Measurements from ENCODE around the gene RNF213. TPM values are rescaled to one million over a fixed set of nuclear protein-coding genes. Genes with fewer than 3 reads are reported as not detected.

Gene RNF213
- total RNA-seq, 1 donor from 2014 or later, result 29.6 TPM

DNA sequence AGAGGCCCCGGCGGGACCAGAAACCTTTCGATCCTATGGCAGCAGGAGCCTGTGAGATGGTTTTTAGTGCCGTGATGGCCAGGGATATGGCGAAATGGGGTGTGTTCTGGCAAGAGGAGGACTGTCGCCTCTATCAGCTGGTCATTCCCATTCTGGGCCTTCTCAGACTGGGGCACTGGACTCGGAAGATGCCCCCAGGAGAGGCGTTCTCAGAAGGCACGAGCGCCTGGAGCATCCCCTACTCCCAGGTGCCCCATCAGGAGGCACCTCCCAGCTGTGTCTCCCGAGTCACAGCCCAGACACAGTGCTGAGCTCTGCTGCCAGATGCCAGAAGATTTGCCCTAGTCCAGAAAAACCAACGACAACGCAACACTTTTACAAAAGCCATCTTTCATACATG is 99.7 kb downstream of the RNF213 start:
- Mint-ChIP-seq H3K9me3 (no peaks in the 10 kb centered on the region), H3K36me3 (ENCODE audit: low read depth) (peaks cover 27% of the 10 kb centered on the region), H3K4me3 (no peak overlapping the region), H3K27me3 (ENCODE audit: low read depth) (no peaks in the 10 kb centered on the region), H3K4me1 (no peaks in the 10 kb centered on the region), H3K27ac (ENCODE audit: unreplicated experiment) (no peak overlapping the region)
- TF ChIP-seq, protein P1, sequence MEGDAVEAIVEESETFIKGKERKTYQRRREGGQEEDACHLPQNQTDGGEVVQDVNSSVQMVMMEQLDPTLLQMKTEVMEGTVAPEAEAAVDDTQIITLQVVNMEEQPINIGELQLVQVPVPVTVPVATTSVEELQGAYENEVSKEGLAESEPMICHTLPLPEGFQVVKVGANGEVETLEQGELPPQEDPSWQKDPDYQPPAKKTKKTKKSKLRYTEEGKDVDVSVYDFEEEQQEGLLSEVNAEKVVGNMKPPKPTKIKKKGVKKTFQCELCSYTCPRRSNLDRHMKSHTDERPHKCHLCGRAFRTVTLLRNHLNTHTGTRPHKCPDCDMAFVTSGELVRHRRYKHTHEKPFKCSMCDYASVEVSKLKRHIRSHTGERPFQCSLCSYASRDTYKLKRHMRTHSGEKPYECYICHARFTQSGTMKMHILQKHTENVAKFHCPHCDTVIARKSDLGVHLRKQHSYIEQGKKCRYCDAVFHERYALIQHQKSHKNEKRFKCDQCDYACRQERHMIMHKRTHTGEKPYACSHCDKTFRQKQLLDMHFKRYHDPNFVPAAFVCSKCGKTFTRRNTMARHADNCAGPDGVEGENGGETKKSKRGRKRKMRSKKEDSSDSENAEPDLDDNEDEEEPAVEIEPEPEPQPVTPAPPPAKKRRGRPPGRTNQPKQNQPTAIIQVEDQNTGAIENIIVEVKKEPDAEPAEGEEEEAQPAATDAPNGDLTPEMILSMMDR (conservative IDR thresholded peaks at IDR 0.05), result no peak
- no peak for DNase-seq (ENCODE audit: low read depth, low spot score)

DNA sequence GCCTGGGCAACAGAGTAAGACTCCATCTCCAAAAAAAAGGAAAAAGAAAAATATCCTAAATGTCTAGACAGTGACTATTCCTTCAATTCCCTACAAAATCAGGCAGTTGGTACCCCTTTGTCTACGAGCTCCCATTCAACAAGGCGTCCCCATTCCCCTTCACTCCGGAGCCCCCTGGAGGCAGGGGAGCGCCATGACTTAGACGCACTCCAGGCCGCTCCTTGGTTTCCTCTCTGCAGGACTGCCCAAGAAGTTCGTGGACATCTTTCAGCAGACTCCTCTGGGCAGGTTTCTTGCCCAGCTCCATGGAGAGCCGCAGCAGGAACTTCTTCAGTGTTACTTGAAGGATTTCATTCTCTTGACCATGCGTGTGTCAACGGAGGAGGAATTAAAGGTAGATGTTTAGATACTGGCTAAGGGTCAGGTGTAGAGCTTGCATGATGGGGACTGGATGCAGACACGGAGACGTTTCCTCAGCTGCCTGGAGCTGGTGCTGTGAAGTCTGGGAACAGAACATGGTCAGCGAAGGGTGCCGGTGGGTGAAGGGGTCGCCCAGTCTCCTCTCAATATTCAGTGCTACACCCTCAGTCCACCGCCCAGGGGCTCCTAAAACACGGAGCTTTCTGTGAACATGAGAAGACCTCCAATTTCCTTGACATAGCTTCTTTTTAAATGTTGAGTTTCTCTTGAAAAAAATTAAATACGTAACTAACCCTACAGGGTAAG is 101.0 kb downstream of the RNF213 start:
- TF ChIP-seq, protein P1 (conservative IDR thresholded peaks at IDR 0.05), result peak; percentile 55
- Mint-ChIP-seq H3K4me3 (no peak overlapping the region), H3K27me3 (ENCODE audit: low read depth) (no peaks in the 10 kb centered on the region), H3K36me3 (ENCODE audit: low read depth) (peaks cover 27% of the 10 kb centered on the region), H3K4me1 (no peaks in the 10 kb centered on the region), H3K27ac (ENCODE audit: unreplicated experiment) (no peak overlapping the region), H3K9me3 (no peaks in the 10 kb centered on the region)
- DNase-seq (ENCODE audit: low read depth, low spot score), result peak; percentile 14

DNA sequence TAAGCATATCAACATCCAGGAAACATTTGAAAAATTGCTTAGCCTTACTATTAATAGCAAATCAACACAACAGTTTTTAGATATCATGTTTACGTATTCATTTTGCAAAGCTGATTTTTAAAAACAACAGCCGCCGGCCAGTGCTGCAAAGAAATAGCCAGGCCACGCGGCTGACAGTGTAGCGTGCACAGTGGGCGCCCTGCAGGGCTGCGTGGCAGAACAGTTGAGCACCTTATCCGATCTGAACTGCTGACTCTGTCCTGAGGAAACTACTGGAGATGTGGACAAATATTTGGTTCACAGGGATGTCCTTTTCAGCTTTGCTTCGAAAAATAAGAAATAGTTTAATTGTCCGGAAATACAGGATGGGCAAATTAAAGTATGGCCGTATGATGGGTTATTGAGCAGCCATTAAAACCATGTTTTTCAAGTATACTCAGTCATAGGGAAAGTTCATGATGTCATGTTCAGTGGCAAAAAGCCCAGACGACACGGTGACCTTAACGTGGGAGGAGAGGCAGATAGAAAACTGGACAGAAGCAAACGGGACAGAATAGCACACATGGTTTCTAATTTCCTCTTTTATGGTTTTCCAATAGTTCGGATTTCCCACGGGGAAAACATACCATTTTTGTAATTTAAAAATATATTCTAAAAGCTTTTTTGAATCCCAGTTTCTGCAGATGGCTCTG is 101.9 kb downstream of the RNF213 start:
- DNase-seq (ENCODE audit: low read depth, low spot score), result no peak
- TF ChIP-seq, protein P1 (conservative IDR thresholded peaks at IDR 0.05), result no peak
- no peak overlapping the region for H3K27ac Mint-ChIP-seq (ENCODE audit: unreplicated experiment)
- no peak overlapping the region for H3K4me3 Mint-ChIP-seq
- no peaks in the 10 kb centered on the region for H3K27me3 Mint-ChIP-seq (ENCODE audit: low read depth)
- H3K9me3 Mint-ChIP-seq, result no peaks in the 10 kb centered on the region
- peaks cover 24% of the 10 kb centered on the region for H3K36me3 Mint-ChIP-seq (ENCODE audit: low read depth)
- no peaks in the 10 kb centered on the region for H3K4me1 Mint-ChIP-seq

DNA sequence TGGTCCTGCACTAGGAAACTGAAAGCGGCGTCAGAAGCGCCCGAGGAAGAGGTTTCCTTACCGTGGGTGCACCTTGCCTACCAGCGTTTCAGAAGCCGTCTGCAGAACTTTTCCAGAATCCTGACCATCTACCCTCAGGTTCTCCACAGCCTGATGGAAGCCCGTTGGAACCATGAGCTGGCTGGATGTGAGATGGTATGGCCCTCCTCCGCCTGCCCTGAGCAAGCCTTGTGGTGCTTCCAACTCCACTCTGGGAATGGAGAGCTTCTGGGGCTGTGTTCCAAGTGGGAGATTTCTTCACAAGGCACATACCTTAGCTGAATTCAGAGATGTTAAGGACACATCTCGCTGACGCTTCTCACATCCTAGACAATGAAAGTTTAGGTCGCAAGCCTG is 102.5 kb downstream of the RNF213 start:
- Mint-ChIP-seq H3K36me3 (ENCODE audit: low read depth) (peaks cover 22% of the 10 kb centered on the region), H3K27ac (ENCODE audit: unreplicated experiment) (no peak overlapping the region), H3K9me3 (no peaks in the 10 kb centered on the region), H3K4me1 (no peaks in the 10 kb centered on the region), H3K27me3 (ENCODE audit: low read depth) (no peaks in the 10 kb centered on the region), H3K4me3 (no peak overlapping the region)
- TF ChIP-seq, protein P1 (conservative IDR thresholded peaks at IDR 0.05), result no peak
- no peak for DNase-seq (ENCODE audit: low read depth, low spot score)

DNA sequence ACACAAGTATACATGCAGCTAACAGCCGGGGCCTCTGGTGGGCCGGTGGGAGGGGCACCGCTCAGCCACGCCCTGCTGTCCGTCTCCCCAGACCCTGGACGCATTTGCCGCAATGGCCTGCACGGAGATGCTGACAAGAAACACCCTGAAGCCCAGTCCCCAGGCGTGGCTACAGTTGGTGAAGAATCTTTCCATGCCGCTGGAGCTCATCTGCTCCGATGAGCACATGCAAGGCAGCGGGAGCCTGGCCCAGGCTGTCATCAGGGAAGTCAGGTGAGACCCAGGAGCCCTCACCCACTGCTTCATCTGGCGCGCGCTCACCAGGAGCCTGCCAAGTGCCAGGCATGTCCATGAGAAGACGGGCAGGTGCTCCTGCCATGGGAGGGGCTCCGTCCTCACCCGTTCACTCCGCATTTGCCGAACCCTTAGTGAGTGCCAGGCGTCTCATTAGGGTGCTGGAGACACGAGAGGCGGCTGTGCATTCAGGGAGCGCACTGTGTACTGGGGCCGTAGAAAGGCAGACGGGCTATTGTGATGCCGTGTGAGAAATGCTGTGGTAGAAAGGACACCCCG is 103.0 kb downstream of the RNF213 start:
- Mint-ChIP-seq H3K36me3 (ENCODE audit: low read depth) (peaks cover 19% of the 10 kb centered on the region), H3K4me1 (no peaks in the 10 kb centered on the region), H3K4me3 (no peak overlapping the region), H3K9me3 (no peaks in the 10 kb centered on the region), H3K27ac (ENCODE audit: unreplicated experiment) (no peak overlapping the region), H3K27me3 (ENCODE audit: low read depth) (no peaks in the 10 kb centered on the region)
- TF ChIP-seq, protein P1 (conservative IDR thresholded peaks at IDR 0.05), result no peak
- no peak for DNase-seq (ENCODE audit: low read depth, low spot score)

Data from neural crest cell (in vitro differentiated cells).